HG02885 (cell line): Measurements from ENCODE around the gene LCP2.

Experiments
- ATAC-seq: cut with Tn5 transposase; IDR thresholded peaks from one replicate; pipeline ENCODE4 v1.9.1; 2021; ENCODE audit warnings: mild to moderate bottlenecking; ENCODE audit not compliant: unreplicated experiment, poor library complexity

LCP2 gene

GRCh38 chr5:170317499-170317898 lies 19.9 kb upstream of the LCP2 start:
- no peak for ATAC-seq

GRCh38 chr5:170316937-170317336 lies 19.4 kb upstream of the LCP2 start:
- ATAC-seq: no peak

- ATAC-seq: no peak
These were observed 17.6 kb upstream of the LCP2 start for GRCh38 chr5:170315154-170315553.

- no peak for ATAC-seq
These were observed 17.0 kb upstream of the LCP2 start for GRCh38 chr5:170314541-170315095.

GRCh38 chr5:170313816-170314215 lies 16.2 kb upstream of the LCP2 start:
- no peak for ATAC-seq

- no peak for ATAC-seq
These were observed 15.8 kb upstream of the LCP2 start for GRCh38 chr5:170313344-170313743.

- ATAC-seq: peak; percentile 71
These were observed 15.1 kb upstream of the LCP2 start for GRCh38 chr5:170312666-170313065.

GRCh38 chr5:170312301-170312595 lies 14.7 kb upstream of the LCP2 start:
- ATAC-seq: no peak

GRCh38 chr5:170311511-170312300 lies 14.1 kb upstream of the LCP2 start:
- ATAC-seq: no peak

GRCh38 chr5:170310256-170310926 lies 12.8 kb upstream of the LCP2 start:
- ATAC-seq: no peak

- ATAC-seq: no peak
These were observed 11.1 kb upstream of the LCP2 start for GRCh38 chr5:170308686-170309085.

GRCh38 chr5:170307575-170308465 lies 10.2 kb upstream of the LCP2 start:
- ATAC-seq: no peak

GRCh38 chr5:170306381-170306831 lies 8.8 kb upstream of the LCP2 start:
- peak; percentile 49 for ATAC-seq

GRCh38 chr5:170305646-170306025 lies 8.1 kb upstream of the LCP2 start:
- no peak for ATAC-seq

GRCh38 chr5:170305016-170305645 lies 7.6 kb upstream of the LCP2 start:
- ATAC-seq: no peak

- ATAC-seq: no peak
These were observed 6.0 kb upstream of the LCP2 start for GRCh38 chr5:170303549-170303948.

- peak; percentile 88 for ATAC-seq
These were observed 5.3 kb upstream of the LCP2 start for GRCh38 chr5:170302653-170303501.

- ATAC-seq: no peak
These were observed 4.5 kb upstream of the LCP2 start for GRCh38 chr5:170301981-170302652.

- no peak for ATAC-seq
These were observed 3.6 kb upstream of the LCP2 start for GRCh38 chr5:170301149-170301548.
